DOHH2 (cell line): ENCODE measurements around the gene POLR2B.
A peak's percentile ranks its signal among the peaks of the same experiment; 100 is the strongest.

Experiments used
- H3F3A ChIP-seq: fragments of 200-600 bp; sonication (generic), shearing (Covaris generic); 2 replicates; pipeline ENCODE4 v1.6.0; 2016; ENCODE audit warnings: antibody characterized with exemption, mild to moderate bottlenecking; ENCODE audit not compliant: control insufficient read depth, insufficient read depth
- H3K27ac ChIP-seq: fragments of 200-600 bp; sonication (generic); 2 replicates; pipeline ENCODE4 v1.5.1; 2014; ENCODE audit warnings: low read depth, mild to moderate bottlenecking, low read length, moderate library complexity
- H3K27me3 ChIP-seq: fragments of 200-600 bp; sonication (generic); 2 replicates; pipeline ENCODE4 v1.6.1; 2014; ENCODE audit warnings: mild to moderate bottlenecking, low read length, mixed read lengths; ENCODE audit not compliant: control insufficient read depth
- H3K36me3 ChIP-seq: fragments of 200-600 bp; sonication (generic); 2 replicates; pipeline ENCODE4 v1.6.1; 2014; ENCODE audit warnings: mild to moderate bottlenecking, low read length, moderate library complexity, mixed read lengths; ENCODE audit not compliant: control insufficient read depth
- H3K4me1 ChIP-seq: fragments of 200-600 bp; sonication (generic); 2 replicates; pipeline ENCODE4 v1.6.1; 2014; ENCODE audit warnings: mild to moderate bottlenecking, low read length, mixed read lengths; ENCODE audit not compliant: control insufficient read depth
- H3K4me2 ChIP-seq: fragments of 200-600 bp; sonication (generic); 2 replicates; pipeline ENCODE4 v1.6.0; 2014; ENCODE audit warnings: mild to moderate bottlenecking, low read length, moderate library complexity
- H3K4me3 ChIP-seq: fragments of 200-600 bp; sonication (generic); 2 replicates; pipeline ENCODE4 v1.5.1; 2014; ENCODE audit warnings: mild to moderate bottlenecking, low read length, mixed read lengths
- H3K79me2 ChIP-seq: fragments of 200-600 bp; sonication (generic); 2 replicates; pipeline ENCODE4 v1.6.1; 2014; ENCODE audit warnings: mild to moderate bottlenecking, low read length, mixed read lengths; ENCODE audit not compliant: control insufficient read depth
- H3K9me2 ChIP-seq: fragments of 200-600 bp; sonication (generic); replicated peaks from 2 replicates; pipeline ENCODE4 v1.6.1; 2014; ENCODE audit warnings: mild to moderate bottlenecking, low read length, mixed read lengths; ENCODE audit not compliant: control insufficient read depth
- H3K9me3 ChIP-seq: fragments of 200-600 bp; sonication (generic); 2 replicates; pipeline ENCODE4 v1.6.1; 2014; ENCODE audit warnings: antibody characterized with exemption, low read length, mixed read lengths; ENCODE audit not compliant: control insufficient read depth, insufficient read depth
- H4K20me1 ChIP-seq: fragments of 200-600 bp; sonication (generic); 2 replicates; pipeline ENCODE4 v1.6.0; 2014; ENCODE audit warnings: low read depth, mild to moderate bottlenecking, antibody characterized with exemption, low read length, moderate library complexity; ENCODE audit not compliant: control insufficient read depth, insufficient read depth
- CTCF ChIP-seq: fragments of 200-600 bp; sonication (generic); IDR thresholded peaks from one replicate; pipeline ENCODE4 v1.5.1; 2014; ENCODE audit warnings: antibody characterized with exemption, mild to moderate bottlenecking, low read depth, low read length; ENCODE audit not compliant: poor library complexity, severe bottlenecking
- EZH2phosphoT487 ChIP-seq: fragments of 200-600 bp; sonication (generic); IDR thresholded peaks from 2 replicates; pipeline ENCODE4 v1.6.1; 2017; ENCODE audit warnings: borderline replicate concordance, mild to moderate bottlenecking, antibody characterized with exemption, low read length, moderate library complexity, mixed read lengths

Gene POLR2B

GRCh38 chr4:56977321-56978012 is 1.2 kb upstream of the POLR2B start, which contains the start of gene NOA1:
NOA1 (minus strand) TSS chr4:56977606; CDS start chr4:56977585, 21 bp downstream.
- Histone ChIP-seq H4K20me1 (peaks cover 38% of the 10 kb centered on the region), H3K36me3 (peaks cover 78% of the 10 kb centered on the region), H3K79me2 (peaks cover 90% of the 10 kb centered on the region), H3K27ac (peak within 1 kb of the TSS; percentile 92), H3K4me1 (peaks cover 43% of the 10 kb centered on the region), H3K9me2 (no peaks in the 10 kb centered on the region), H3K9me3 (no peaks in the 10 kb centered on the region), H3K4me2 (peak within 1 kb of the TSS; percentile 99), H3K4me3 (peak within 1 kb of the TSS; percentile 94), H3K27me3 (no peaks in the 10 kb centered on the region), H3F3A (peaks cover 7% of the 10 kb centered on the region)
- TF ChIP-seq CTCF (no peak), EZH2phosphoT487 (no peak)

GRCh38 chr4:56979421-56980072 is 851 bp downstream of the POLR2B start:
- no peaks in the 10 kb centered on the region for H3K9me3 ChIP-seq
- peak overlapping the region; percentile 92 for H3K27ac ChIP-seq
- H3K27me3 ChIP-seq = no peaks in the 10 kb centered on the region
- peaks cover 74% of the 10 kb centered on the region for H3K36me3 ChIP-seq
- peaks cover 44% of the 10 kb centered on the region for H4K20me1 ChIP-seq
- H3F3A ChIP-seq = peaks cover 7% of the 10 kb centered on the region
- no peaks in the 10 kb centered on the region for H3K9me2 ChIP-seq
- peak overlapping the region; percentile 99 for H3K4me2 ChIP-seq
- TF ChIP-seq CTCF (no peak), EZH2phosphoT487 (no peak)
- peaks cover 39% of the 10 kb centered on the region for H3K4me1 ChIP-seq
- peak overlapping the region; percentile 94 for H3K4me3 ChIP-seq
- peaks cover 90% of the 10 kb centered on the region for H3K79me2 ChIP-seq

GRCh38 chr4:56981795-56982201 is 3.1 kb downstream of the POLR2B start:
- H3K27me3 ChIP-seq = no peaks in the 10 kb centered on the region
- peaks cover 36% of the 10 kb centered on the region for H4K20me1 ChIP-seq
- H3K27ac ChIP-seq = no peak overlapping the region
- H3K79me2 ChIP-seq = peaks cover 89% of the 10 kb centered on the region
- no peak for TF ChIP-seq CTCF
- TF ChIP-seq EZH2phosphoT487 = no peak
- no peaks in the 10 kb centered on the region for H3K9me3 ChIP-seq
- peak overlapping the region; percentile 16; the same call in 1 of the 2 replicates for H3K4me3 ChIP-seq
- peak overlapping the region; percentile 99 for H3K4me2 ChIP-seq
- H3K4me1 ChIP-seq = peaks cover 30% of the 10 kb centered on the region
- H3K9me2 ChIP-seq = no peaks in the 10 kb centered on the region
- H3K36me3 ChIP-seq = peaks cover 75% of the 10 kb centered on the region
- H3F3A ChIP-seq = peaks cover 7% of the 10 kb centered on the region
